ENCODE results near the gene NHERF2. TPM values are rescaled to one million over a fixed set of nuclear protein-coding genes. Genes with fewer than 3 reads are reported as not detected.
A peak's percentile ranks its signal among the peaks of the same experiment; 100 is the strongest.
"Not testable (repeated sequence)": the region's sequence is repeated elsewhere in the genome, so short reads cannot be mapped to it uniquely, and the experiment has no call there.

NHERF2 gene
- total RNA-seq, 2 donors from 2014 or later = 115 to 143 TPM

GRCh38 chr16:2019921-2020831 lies 6.5 kb upstream of the NHERF2 start:
- DNase-seq (ENCODE audit: low spot score) = no peak
- intact Hi-C loops (cut with DNase I) = loop anchor here (5.0 kb wide), 2 partner anchors 127 to 132 kb away; partner anchors contain the start of gene RAB26 (in 1 of the 2)

GRCh38 chr16:2022723-2023091 lies 4.0 kb upstream of the NHERF2 start:
- intact Hi-C loops (cut with DNase I) = loop anchor here in 1 of 2 donors (5.0 kb wide), 1 partner anchor 125 kb away; the partner anchor contains the start of gene RAB26
- no peak for DNase-seq (ENCODE audit: low spot score)

- intact Hi-C loops (cut with DNase I) = loop anchor here in 1 of 2 donors (5.0 kb wide), 1 partner anchor 124 kb away; the partner anchor contains the start of gene RAB26
- peak; percentile 99 for DNase-seq (ENCODE audit: low spot score)
These were observed 3.3 kb upstream of the NHERF2 start for GRCh38 chr16:2023092-2024031.

GRCh38 chr16:2024032-2024420 lies 2.7 kb upstream of the NHERF2 start:
- no peak for DNase-seq (ENCODE audit: low spot score)
- intact Hi-C loops (cut with DNase I) = loop anchor here in 1 of 2 donors (5.0 kb wide), 1 partner anchor 123 kb away; the partner anchor contains the start of gene RAB26

GRCh38 chr16:2025251-2025650 lies 1.5 kb upstream of the NHERF2 start:
- DNase-seq (ENCODE audit: low spot score) = no peak
- intact Hi-C loops (cut with DNase I) = no loop called here

- no peak for DNase-seq (ENCODE audit: low spot score)
These were observed 733 bp upstream of the NHERF2 start for GRCh38 chr16:2025878-2026460.

GRCh38 chr16:2027024-2028010 lies 615 bp downstream of the NHERF2 start:
- no peak for DNase-seq (ENCODE audit: low spot score)
- intact Hi-C loops (cut with DNase I) = no loop called here

More at GRCh38 chr16:2025878-2026460, 733 bp upstream of the NHERF2 start:
- intact Hi-C loops (cut with DNase I) = no loop called here

- intact Hi-C loops (cut with DNase I) = no loop called here
- no peak for DNase-seq (ENCODE audit: low spot score)
These were observed 1.4 kb downstream of the NHERF2 start for GRCh38 chr16:2028146-2028545.

- no peak for DNase-seq (ENCODE audit: low spot score)
- intact Hi-C loops (cut with DNase I) = no loop called here
These were observed 2.0 kb downstream of the NHERF2 start for GRCh38 chr16:2028620-2029220.

GRCh38 chr16:2029350-2029749 lies 2.6 kb downstream of the NHERF2 start:
- intact Hi-C loops (cut with DNase I) = no loop called here
- no peak for DNase-seq (ENCODE audit: low spot score)

- intact Hi-C loops (cut with DNase I) = loop anchor here in 1 of 2 donors (10.0 kb wide), 1 partner anchor 65 kb away; no protein-coding TSS in a partner anchor
- DNase-seq (ENCODE audit: low spot score) = no peak
These were observed 3.3 kb downstream of the NHERF2 start for GRCh38 chr16:2030036-2030435.

GRCh38 chr16:2031081-2031577 lies 4.4 kb downstream of the NHERF2 start:
- DNase-seq (ENCODE audit: low spot score) = no peak
- intact Hi-C loops (cut with DNase I) = loop anchor here in 1 of 2 donors (10.0 kb wide), 1 partner anchor 64 kb away; no protein-coding TSS in a partner anchor

GRCh38 chr16:2032285-2033056 lies 5.8 kb downstream of the NHERF2 start:
- DNase-seq (ENCODE audit: low spot score) = no peak
- intact Hi-C loops (cut with DNase I) = loop anchor here in 1 of 2 donors (10.0 kb wide), 1 partner anchor 62 kb away; no protein-coding TSS in a partner anchor

- DNase-seq (ENCODE audit: low spot score) = peak; percentile 90
- intact Hi-C loops (cut with DNase I) = loop anchor here in 1 of 2 donors (10.0 kb wide), 1 partner anchor 62 kb away; no protein-coding TSS in a partner anchor
These were observed 6.6 kb downstream of the NHERF2 start for GRCh38 chr16:2033057-2033908.

- intact Hi-C loops (cut with DNase I) = loop anchor here in 1 of 2 donors (10.0 kb wide), 1 partner anchor 61 kb away; no protein-coding TSS in a partner anchor
- not testable (repeated sequence) for DNase-seq (ENCODE audit: low spot score)
These were observed 7.4 kb downstream of the NHERF2 start for GRCh38 chr16:2033909-2034695.

All from posterior vena cava (tissue), 2 donors.